Measurements from ENCODE around the gene CYP27A1. TPM values are rescaled to one million over a fixed set of nuclear protein-coding genes. Genes with fewer than 3 reads are reported as not detected.
"Not testable (repeated sequence)": the region's sequence is repeated elsewhere in the genome, so short reads cannot be mapped to it uniquely, and the experiment has no call there.

Gene CYP27A1
- total RNA-seq, 1 donor, result 25.0 TPM

DNA sequence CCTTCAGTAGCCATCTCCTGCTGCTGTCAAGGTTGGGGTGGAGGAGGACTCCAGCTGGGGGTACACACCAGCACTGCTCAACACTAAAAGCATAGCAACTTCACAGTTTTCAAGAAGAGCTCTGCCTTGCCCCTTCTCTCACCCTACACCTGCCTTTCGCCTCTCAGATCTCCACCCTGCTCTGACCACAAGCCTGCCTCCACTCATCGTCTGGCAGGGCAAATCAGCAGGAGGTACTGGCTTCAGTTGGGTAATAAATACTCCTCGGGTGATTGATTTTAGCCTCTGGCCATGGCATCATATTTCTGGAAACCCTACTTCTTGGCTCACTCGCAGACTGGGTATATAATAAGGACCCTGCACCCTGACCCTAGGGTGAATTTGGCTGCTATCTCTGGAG lies 52.7 kb downstream of the CYP27A1 start:
- peaks cover 4% of the 10 kb centered on the region for H3K27me3 ChIP-seq (ENCODE audit: insufficient read depth, low read length)
- no peaks in the 10 kb centered on the region for H3K9me3 ChIP-seq (ENCODE audit: low read depth, low read length)
- peaks cover 17% of the 10 kb centered on the region for H3K4me1 ChIP-seq (ENCODE audit: insufficient read depth, low read length)
- no peak overlapping the region for H2AFZ ChIP-seq (ENCODE audit: low read length)
- H3K36me3 ChIP-seq (ENCODE audit: insufficient read depth, low read length), result no peaks in the 10 kb centered on the region
- no peak for DNase-seq (ENCODE audit: insufficient read length, low spot score, missing footprints)
- no peaks in the 10 kb centered on the region for H4K20me1 ChIP-seq (ENCODE audit: insufficient read depth, low read length)
- H3K79me2 ChIP-seq (ENCODE audit: insufficient read depth, low read length), result no peaks in the 10 kb centered on the region
- H3K4me3 ChIP-seq (ENCODE audit: insufficient read depth, low read length), result no peak overlapping the region
- no peak overlapping the region for H3K27ac ChIP-seq (ENCODE audit: low read depth, low read length)
- no peak overlapping the region for H3K4me2 ChIP-seq (ENCODE audit: insufficient read depth, low read length)
- TF ChIP-seq, protein P1, sequence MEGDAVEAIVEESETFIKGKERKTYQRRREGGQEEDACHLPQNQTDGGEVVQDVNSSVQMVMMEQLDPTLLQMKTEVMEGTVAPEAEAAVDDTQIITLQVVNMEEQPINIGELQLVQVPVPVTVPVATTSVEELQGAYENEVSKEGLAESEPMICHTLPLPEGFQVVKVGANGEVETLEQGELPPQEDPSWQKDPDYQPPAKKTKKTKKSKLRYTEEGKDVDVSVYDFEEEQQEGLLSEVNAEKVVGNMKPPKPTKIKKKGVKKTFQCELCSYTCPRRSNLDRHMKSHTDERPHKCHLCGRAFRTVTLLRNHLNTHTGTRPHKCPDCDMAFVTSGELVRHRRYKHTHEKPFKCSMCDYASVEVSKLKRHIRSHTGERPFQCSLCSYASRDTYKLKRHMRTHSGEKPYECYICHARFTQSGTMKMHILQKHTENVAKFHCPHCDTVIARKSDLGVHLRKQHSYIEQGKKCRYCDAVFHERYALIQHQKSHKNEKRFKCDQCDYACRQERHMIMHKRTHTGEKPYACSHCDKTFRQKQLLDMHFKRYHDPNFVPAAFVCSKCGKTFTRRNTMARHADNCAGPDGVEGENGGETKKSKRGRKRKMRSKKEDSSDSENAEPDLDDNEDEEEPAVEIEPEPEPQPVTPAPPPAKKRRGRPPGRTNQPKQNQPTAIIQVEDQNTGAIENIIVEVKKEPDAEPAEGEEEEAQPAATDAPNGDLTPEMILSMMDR (IDR thresholded peaks at IDR 0.05; ENCODE audit: extremely low read depth, low read depth, low read length), result no peak

DNA sequence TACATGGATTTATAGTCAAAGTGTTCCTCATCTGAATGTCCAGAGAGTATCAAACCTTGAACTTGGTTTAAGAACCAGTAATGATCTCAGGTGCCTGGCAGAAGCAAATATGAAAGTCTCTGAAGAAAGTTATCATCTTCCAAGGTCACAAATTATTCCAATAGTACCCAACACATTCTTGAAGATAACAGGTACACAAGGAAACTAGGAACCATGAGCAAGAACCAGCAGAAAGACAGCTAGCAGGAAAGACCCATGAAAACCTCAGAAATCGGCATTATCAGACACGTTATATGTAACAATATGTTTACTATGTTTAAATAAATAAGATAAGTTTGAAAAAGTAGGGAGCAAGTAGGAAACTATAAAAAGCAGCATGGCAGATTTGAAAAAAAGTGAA lies 55.5 kb downstream of the CYP27A1 start:
- Histone ChIP-seq H3K27ac (ENCODE audit: low read depth, low read length) (no peak overlapping the region), H3K79me2 (ENCODE audit: insufficient read depth, low read length) (no peaks in the 10 kb centered on the region), H3K36me3 (ENCODE audit: insufficient read depth, low read length) (no peaks in the 10 kb centered on the region), H3K4me3 (ENCODE audit: insufficient read depth, low read length) (no peak overlapping the region), H3K4me2 (ENCODE audit: insufficient read depth, low read length) (no peak overlapping the region), H3K9me3 (ENCODE audit: low read depth, low read length) (no peaks in the 10 kb centered on the region), H2AFZ (ENCODE audit: low read length) (no peak overlapping the region), H4K20me1 (ENCODE audit: insufficient read depth, low read length) (no peaks in the 10 kb centered on the region), H3K27me3 (ENCODE audit: insufficient read depth, low read length) (peaks cover 4% of the 10 kb centered on the region), H3K4me1 (ENCODE audit: insufficient read depth, low read length) (peaks cover 14% of the 10 kb centered on the region)
- TF ChIP-seq, protein P1 (IDR thresholded peaks at IDR 0.05; ENCODE audit: extremely low read depth, low read depth, low read length), result no peak
- no peak for DNase-seq (ENCODE audit: insufficient read length, low spot score, missing footprints)

DNA sequence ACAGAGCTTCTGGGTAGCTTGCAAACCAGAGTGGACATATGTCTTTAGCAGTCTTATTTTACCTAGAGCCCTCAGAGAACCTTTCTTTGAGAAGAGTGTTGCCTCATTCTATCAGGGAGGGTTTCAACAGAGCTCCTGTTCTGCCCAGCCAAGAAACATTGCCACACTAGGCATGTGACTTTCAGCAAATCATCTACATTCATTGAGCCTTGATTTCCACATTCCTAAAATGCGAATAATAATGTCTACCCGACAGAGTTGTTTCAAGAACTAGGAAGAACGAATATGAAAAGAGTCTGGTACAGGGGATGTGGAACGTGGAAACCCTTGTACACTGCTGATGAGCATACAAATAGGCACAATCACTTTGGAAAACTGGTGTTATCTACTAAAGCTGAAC lies 57.5 kb downstream of the CYP27A1 start:
- no peaks in the 10 kb centered on the region for H3K9me3 ChIP-seq (ENCODE audit: low read depth, low read length)
- DNase-seq (ENCODE audit: insufficient read length, low spot score, missing footprints), result no peak
- H3K4me1 ChIP-seq (ENCODE audit: insufficient read depth, low read length), result peaks cover 10% of the 10 kb centered on the region
- peak overlapping the region; percentile 76 for H2AFZ ChIP-seq (ENCODE audit: low read length)
- TF ChIP-seq, protein P1 (IDR thresholded peaks at IDR 0.05; ENCODE audit: extremely low read depth, low read depth, low read length), result no peak
- H3K79me2 ChIP-seq (ENCODE audit: insufficient read depth, low read length), result no peaks in the 10 kb centered on the region
- no peak overlapping the region for H3K4me3 ChIP-seq (ENCODE audit: insufficient read depth, low read length)
- H3K27ac ChIP-seq (ENCODE audit: low read depth, low read length), result no peak overlapping the region
- no peaks in the 10 kb centered on the region for H4K20me1 ChIP-seq (ENCODE audit: insufficient read depth, low read length)
- peak overlapping the region; percentile 24 for H3K4me2 ChIP-seq (ENCODE audit: insufficient read depth, low read length)
- H3K27me3 ChIP-seq (ENCODE audit: insufficient read depth, low read length), result peaks cover 4% of the 10 kb centered on the region
- no peaks in the 10 kb centered on the region for H3K36me3 ChIP-seq (ENCODE audit: insufficient read depth, low read length)

DNA sequence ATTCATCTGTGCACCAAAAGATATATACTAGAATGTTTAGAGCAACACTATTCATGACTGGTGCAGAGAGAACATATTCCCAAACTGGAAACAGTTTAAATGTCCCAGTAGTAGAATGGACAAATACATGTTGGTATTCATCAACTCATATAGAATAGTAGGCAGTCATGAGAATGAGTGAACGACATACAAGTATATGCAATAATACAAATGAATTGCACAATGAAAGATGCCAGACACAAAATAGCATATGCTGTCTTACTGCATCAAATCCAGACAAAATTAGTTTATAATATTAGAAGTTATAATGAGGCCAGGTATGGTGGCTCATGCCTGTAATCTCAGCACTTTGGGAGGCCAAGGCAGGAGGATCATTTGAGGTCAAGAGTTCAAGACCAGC lies 57.9 kb downstream of the CYP27A1 start:
- peak overlapping the region; percentile 24 for H3K4me2 ChIP-seq (ENCODE audit: insufficient read depth, low read length)
- DNase-seq (ENCODE audit: insufficient read length, low spot score, missing footprints), result no peak
- H3K27ac ChIP-seq (ENCODE audit: low read depth, low read length), result no peak overlapping the region
- no peaks in the 10 kb centered on the region for H3K36me3 ChIP-seq (ENCODE audit: insufficient read depth, low read length)
- TF ChIP-seq, protein P1 (IDR thresholded peaks at IDR 0.05; ENCODE audit: extremely low read depth, low read depth, low read length), result no peak
- H4K20me1 ChIP-seq (ENCODE audit: insufficient read depth, low read length), result no peaks in the 10 kb centered on the region
- no peaks in the 10 kb centered on the region for H3K9me3 ChIP-seq (ENCODE audit: low read depth, low read length)
- H3K4me3 ChIP-seq (ENCODE audit: insufficient read depth, low read length), result no peak overlapping the region
- H3K4me1 ChIP-seq (ENCODE audit: insufficient read depth, low read length), result peaks cover 10% of the 10 kb centered on the region
- H3K27me3 ChIP-seq (ENCODE audit: insufficient read depth, low read length), result no peaks in the 10 kb centered on the region
- H2AFZ ChIP-seq (ENCODE audit: low read length), result peak overlapping the region; percentile 76
- no peaks in the 10 kb centered on the region for H3K79me2 ChIP-seq (ENCODE audit: insufficient read depth, low read length)

DNA sequence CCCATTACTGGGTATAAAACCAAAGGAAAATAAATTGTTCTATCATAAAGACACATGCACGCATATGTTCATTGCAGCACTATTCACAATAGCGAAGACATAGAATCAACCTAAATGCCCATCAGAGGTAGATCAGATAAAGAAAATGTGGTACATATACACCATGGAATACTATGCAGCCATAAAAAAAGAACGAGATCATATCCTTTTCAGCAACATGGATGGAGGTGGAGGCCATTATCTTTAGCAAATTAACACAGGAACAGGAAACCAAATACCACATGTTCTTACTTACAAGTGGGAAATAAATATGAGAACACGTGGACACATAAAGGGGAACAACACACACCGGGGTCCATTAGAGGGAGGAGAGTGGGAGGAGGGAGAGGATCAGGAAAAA lies 62.4 kb downstream of the CYP27A1 start:
- H3K4me2 ChIP-seq (ENCODE audit: insufficient read depth, low read length); H3K27ac ChIP-seq (ENCODE audit: low read depth, low read length); H3K79me2 ChIP-seq (ENCODE audit: insufficient read depth, low read length); DNase-seq (ENCODE audit: insufficient read length, low spot score, missing footprints); H3K4me1 ChIP-seq (ENCODE audit: insufficient read depth, low read length); H2AFZ ChIP-seq (ENCODE audit: low read length); H3K4me3 ChIP-seq (ENCODE audit: insufficient read depth, low read length); H3K27me3 ChIP-seq (ENCODE audit: insufficient read depth, low read length); H3K9me3 ChIP-seq (ENCODE audit: low read depth, low read length); H4K20me1 ChIP-seq (ENCODE audit: insufficient read depth, low read length); H3K36me3 ChIP-seq (ENCODE audit: insufficient read depth, low read length): not testable (repeated sequence)

DNA sequence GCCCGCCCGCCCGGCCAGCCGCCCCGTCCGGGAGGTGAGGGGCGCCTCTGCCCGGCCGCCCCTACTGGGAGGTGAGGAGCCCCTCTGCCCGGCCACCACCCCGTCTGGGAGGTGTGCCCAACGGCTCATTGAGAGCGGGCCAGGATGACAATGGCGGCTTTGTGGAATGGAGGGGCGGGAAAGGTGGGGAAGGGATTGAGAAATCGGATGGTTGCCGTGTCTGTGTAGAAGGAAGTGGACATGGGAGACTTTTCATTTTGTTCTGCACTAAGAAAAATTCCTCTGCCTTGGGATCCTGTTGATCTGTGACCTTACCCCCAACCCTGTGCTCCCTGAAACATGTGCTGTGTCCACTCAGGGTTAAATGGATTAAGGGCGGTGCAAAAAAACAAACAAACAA lies 65.0 kb downstream of the CYP27A1 start:
- not testable (repeated sequence) for H3K4me3 ChIP-seq (ENCODE audit: insufficient read depth, low read length); H3K9me3 ChIP-seq (ENCODE audit: low read depth, low read length); H3K4me1 ChIP-seq (ENCODE audit: insufficient read depth, low read length); H3K27me3 ChIP-seq (ENCODE audit: insufficient read depth, low read length); DNase-seq (ENCODE audit: insufficient read length, low spot score, missing footprints); H3K79me2 ChIP-seq (ENCODE audit: insufficient read depth, low read length); H4K20me1 ChIP-seq (ENCODE audit: insufficient read depth, low read length); H3K27ac ChIP-seq (ENCODE audit: low read depth, low read length); H3K36me3 ChIP-seq (ENCODE audit: insufficient read depth, low read length); H2AFZ ChIP-seq (ENCODE audit: low read length)
- H3K4me2 ChIP-seq (ENCODE audit: insufficient read depth, low read length), result peak overlapping the region; percentile 39

Measured in osteoblast (primary cell).